HEK293 (cell line): ENCODE data around the gene SEM1.

Source experiments
- CTCF ChIA-PET: fragments of 350-600 bp; formaldehyde crosslinking; extraction: SDS; loops from one replicate; lab custom pipeline; 2021; ENCODE audit warnings: antibody characterized with exemption; lab: Yijun Ruan, JAX
- POLR2A ChIA-PET: fragments of 300-600 bp; formaldehyde crosslinking; extraction: SDS; loops from one replicate; lab custom pipeline; 2020; ENCODE audit warnings: antibody characterized with exemption, inconsistent platforms; lab: Yijun Ruan, JAX
- H3K27ac ChIP-seq: fragments of 200-500 bp; sonication (Bioruptor generic); 2 replicates; pipeline ENCODE4 v1.5.1; 2014; ENCODE audit warnings: low read depth, low read length, control low read depth, inconsistent platforms; ENCODE audit errors: extremely low read depth
- H3K36me3 ChIP-seq, 2 experiments: fragments of 200-500 bp in 1 of 2; sonication (Bioruptor generic) in 1 of 2; 1 replicate in 1 of 2; 2 replicates in 1 of 2; pipeline ENCODE4 v1.5.1; 2014 to 2017; ENCODE audit warnings: inconsistent platforms in 2 of 2, low read length in 2 of 2; ENCODE audit not compliant: control insufficient read depth in 2 of 2, insufficient read depth in 1 of 2
- H3K4me1 ChIP-seq: fragments of 200-500 bp; sonication (Bioruptor generic); 2 replicates; pipeline ENCODE4 v1.5.1; 2014; ENCODE audit warnings: mild to moderate bottlenecking, low read length, inconsistent platforms; ENCODE audit not compliant: control insufficient read depth, insufficient read depth
- H3K4me3 ChIP-seq: 2 replicates; pipeline ENCODE4 v1.5.1; 2011; ENCODE audit warnings: low read depth, mild to moderate bottlenecking, control low read depth, low read length, moderate library complexity
- H3K9me3 ChIP-seq: fragments of 200-500 bp; sonication (Bioruptor generic); 2 replicates; pipeline ENCODE4 v1.5.1; 2014; ENCODE audit warnings: low read depth, low read length, inconsistent platforms; ENCODE audit not compliant: control insufficient read depth, insufficient read depth
- ATF2 ChIP-seq: fragments of 450-650 bp; formaldehyde crosslinking; IDR thresholded peaks from 2 replicates; pipeline ENCODE4 v1.5.1; 2016; ENCODE audit warnings: missing biosample characterization, missing genetic modification characterization, low read depth
- EGR2 ChIP-seq: fragments of 450-650 bp; formaldehyde crosslinking; IDR thresholded peaks from 2 replicates; pipeline ENCODE4 v1.5.1; 2016; ENCODE audit warnings: low read depth, missing biosample characterization, missing genetic modification characterization
- KLF9 ChIP-seq: fragments of 450-650 bp; formaldehyde crosslinking; IDR thresholded peaks from 2 replicates; pipeline ENCODE4 v1.5.1; 2016; ENCODE audit warnings: missing biosample characterization, missing genetic modification characterization, low read depth
- OSR2 ChIP-seq: fragments of 450-650 bp; formaldehyde crosslinking; IDR thresholded peaks from 2 replicates; pipeline ENCODE4 v1.5.1; 2016; ENCODE audit warnings: missing biosample characterization, missing genetic modification characterization
- PRDM4 ChIP-seq: fragments of 450-650 bp; formaldehyde crosslinking; IDR thresholded peaks from 2 replicates; pipeline ENCODE4 v1.5.1; 2017; ENCODE audit warnings: missing biosample characterization, missing genetic modification characterization
- SALL2 ChIP-seq: fragments of 450-650 bp; formaldehyde crosslinking; IDR thresholded peaks from 2 replicates; pipeline ENCODE4 v1.5.0; 2017; ENCODE audit warnings: missing biosample characterization, mild to moderate bottlenecking, missing genetic modification characterization, borderline replicate concordance
- TCF7L2 ChIP-seq: IDR thresholded peaks from 2 replicates; pipeline ENCODE4 v1.6.1; 2011; ENCODE audit warnings: low read depth, mild to moderate bottlenecking, inconsistent platforms, low read length, moderate library complexity, borderline replicate concordance
- ZBTB6 ChIP-seq: fragments of 450-650 bp; formaldehyde crosslinking; IDR thresholded peaks from 2 replicates; pipeline ENCODE4 v1.5.1; 2017; ENCODE audit warnings: missing biosample characterization, missing genetic modification characterization
- ZFP3 ChIP-seq: fragments of 450-650 bp; formaldehyde crosslinking; IDR thresholded peaks from 2 replicates; pipeline ENCODE4 v1.5.1; 2016; ENCODE audit warnings: low read depth, missing biosample characterization, missing genetic modification characterization
- ZNF114 ChIP-seq: fragments of 450-650 bp; formaldehyde crosslinking; IDR thresholded peaks from 2 replicates; pipeline ENCODE4 v1.5.0; 2017; ENCODE audit warnings: missing biosample characterization, missing genetic modification characterization
- ZNF155 ChIP-seq: fragments of 450-650 bp; formaldehyde crosslinking; IDR thresholded peaks from 2 replicates; pipeline ENCODE4 v1.5.1; 2016; ENCODE audit warnings: missing biosample characterization, missing genetic modification characterization
- ZNF16 ChIP-seq: fragments of 450-650 bp; formaldehyde crosslinking; IDR thresholded peaks from 2 replicates; pipeline ENCODE4 v1.5.1; 2016; ENCODE audit warnings: low read depth, missing biosample characterization, missing genetic modification characterization
- ZNF221 ChIP-seq: fragments of 450-650 bp; formaldehyde crosslinking; IDR thresholded peaks from 2 replicates; pipeline ENCODE4 v1.5.1; 2017; ENCODE audit warnings: missing biosample characterization, missing genetic modification characterization, borderline replicate concordance
- ZNF335 ChIP-seq: fragments of 450-650 bp; formaldehyde crosslinking; conservative IDR thresholded peaks from 2 replicates; pipeline ENCODE4 v1.5.1; 2016; ENCODE audit warnings: missing biosample characterization, missing genetic modification characterization
- ZNF350 ChIP-seq: fragments of 450-650 bp; formaldehyde crosslinking; IDR thresholded peaks from 2 replicates; pipeline ENCODE4 v1.5.0; 2017; ENCODE audit warnings: missing biosample characterization, mild to moderate bottlenecking, missing genetic modification characterization
- ZNF354C ChIP-seq: fragments of 450-650 bp; formaldehyde crosslinking; IDR thresholded peaks from 2 replicates; pipeline ENCODE4 v1.5.1; 2016; ENCODE audit warnings: missing biosample characterization, missing genetic modification characterization, low read depth, borderline replicate concordance
- ZNF433 ChIP-seq: fragments of 450-650 bp; formaldehyde crosslinking; IDR thresholded peaks from 2 replicates; pipeline ENCODE4 v1.5.1; 2016; ENCODE audit warnings: missing biosample characterization, missing genetic modification characterization, low read depth
- ZNF561 ChIP-seq: fragments of 450-650 bp; IDR thresholded peaks from 2 replicates; pipeline ENCODE4 v1.5.1; 2018; ENCODE audit warnings: missing biosample characterization, missing genetic modification characterization, borderline replicate concordance
- ZNF701 ChIP-seq: fragments of 450-650 bp; formaldehyde crosslinking; IDR thresholded peaks from 2 replicates; pipeline ENCODE4 v1.5.1; 2016; ENCODE audit warnings: missing biosample characterization, missing genetic modification characterization
- ZNF777 ChIP-seq: fragments of 450-650 bp; formaldehyde crosslinking; IDR thresholded peaks from 2 replicates; pipeline ENCODE4 v1.5.1; 2017; ENCODE audit warnings: missing biosample characterization, missing genetic modification characterization, borderline replicate concordance
- TF ChIP-seq, protein P1 (sequence below): fragments of 450-650 bp; formaldehyde crosslinking; conservative IDR thresholded peaks from 2 replicates; pipeline ENCODE4 v1.5.1; 2016; ENCODE audit warnings: low read depth, missing biosample characterization, missing genetic modification characterization
- TF ChIP-seq, protein P2 (sequence below): fragments of 450-650 bp; formaldehyde crosslinking; IDR thresholded peaks from 2 replicates; pipeline ENCODE4 v1.5.1; 2016; ENCODE audit warnings: missing biosample characterization, missing genetic modification characterization

Gene SEM1

DNA sequence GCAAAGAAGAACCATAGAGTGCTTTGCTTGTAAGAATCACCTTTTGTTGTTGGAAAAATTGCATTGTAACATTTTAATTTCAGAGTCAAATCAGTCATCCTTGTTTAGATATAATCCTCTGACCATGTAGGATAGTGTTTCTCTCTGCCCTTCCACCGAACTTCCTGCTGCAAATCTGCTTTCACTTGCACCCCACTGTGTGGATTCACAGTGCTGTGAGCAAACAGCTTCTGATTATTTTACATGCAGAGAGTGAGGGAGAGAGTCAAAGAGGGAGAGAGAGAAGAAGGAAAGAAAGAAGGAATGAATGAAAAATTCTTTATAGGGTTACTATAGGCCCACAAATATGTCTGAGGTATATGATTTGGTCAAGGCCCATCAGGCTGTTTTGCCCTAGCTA is 30.0 kb upstream of the SEM1 start (continued):
- TF ChIP-seq, protein P1, sequence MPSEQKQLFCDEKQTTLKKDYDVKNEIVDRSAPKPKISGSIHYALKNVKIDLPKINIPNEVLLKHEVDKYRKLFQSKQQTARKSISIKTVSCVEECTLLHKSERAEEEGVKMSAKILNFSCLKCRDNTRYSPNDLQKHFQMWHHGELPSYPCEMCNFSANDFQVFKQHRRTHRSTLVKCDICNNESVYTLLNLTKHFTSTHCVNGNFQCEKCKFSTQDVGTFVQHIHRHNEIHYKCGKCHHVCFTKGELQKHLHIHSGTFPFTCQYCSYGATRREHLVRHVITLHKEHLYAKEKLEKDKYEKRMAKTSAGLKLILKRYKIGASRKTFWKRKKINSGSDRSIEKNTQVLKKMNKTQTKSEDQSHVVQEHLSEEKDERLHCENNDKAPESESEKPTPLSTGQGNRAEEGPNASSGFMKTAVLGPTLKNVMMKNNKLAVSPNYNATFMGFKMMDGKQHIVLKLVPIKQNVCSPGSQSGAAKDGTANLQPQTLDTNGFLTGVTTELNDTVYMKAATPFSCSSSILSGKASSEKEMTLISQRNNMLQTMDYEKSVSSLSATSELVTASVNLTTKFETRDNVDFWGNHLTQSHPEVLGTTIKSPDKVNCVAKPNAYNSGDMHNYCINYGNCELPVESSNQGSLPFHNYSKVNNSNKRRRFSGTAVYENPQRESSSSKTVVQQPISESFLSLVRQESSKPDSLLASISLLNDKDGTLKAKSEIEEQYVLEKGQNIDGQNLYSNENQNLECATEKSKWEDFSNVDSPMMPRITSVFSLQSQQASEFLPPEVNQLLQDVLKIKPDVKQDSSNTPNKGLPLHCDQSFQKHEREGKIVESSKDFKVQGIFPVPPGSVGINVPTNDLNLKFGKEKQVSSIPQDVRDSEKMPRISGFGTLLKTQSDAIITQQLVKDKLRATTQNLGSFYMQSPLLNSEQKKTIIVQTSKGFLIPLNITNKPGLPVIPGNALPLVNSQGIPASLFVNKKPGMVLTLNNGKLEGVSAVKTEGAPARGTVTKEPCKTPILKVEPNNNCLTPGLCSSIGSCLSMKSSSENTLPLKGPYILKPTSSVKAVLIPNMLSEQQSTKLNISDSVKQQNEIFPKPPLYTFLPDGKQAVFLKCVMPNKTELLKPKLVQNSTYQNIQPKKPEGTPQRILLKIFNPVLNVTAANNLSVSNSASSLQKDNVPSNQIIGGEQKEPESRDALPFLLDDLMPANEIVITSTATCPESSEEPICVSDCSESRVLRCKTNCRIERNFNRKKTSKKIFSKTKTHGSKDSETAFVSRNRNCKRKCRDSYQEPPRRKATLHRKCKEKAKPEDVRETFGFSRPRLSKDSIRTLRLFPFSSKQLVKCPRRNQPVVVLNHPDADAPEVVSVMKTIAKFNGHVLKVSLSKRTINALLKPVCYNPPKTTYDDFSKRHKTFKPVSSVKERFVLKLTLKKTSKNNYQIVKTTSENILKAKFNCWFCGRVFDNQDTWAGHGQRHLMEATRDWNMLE: no peak
- TF ChIP-seq KLF9 (tag by site-specific recombination): no peak
- TF ChIP-seq ZNF114: no peak
- no peak for TF ChIP-seq ZNF561
- TF ChIP-seq ZNF335: no peak
- TF ChIP-seq ZFP3 (tag by site-specific recombination): no peak
- TF ChIP-seq, protein P2, sequence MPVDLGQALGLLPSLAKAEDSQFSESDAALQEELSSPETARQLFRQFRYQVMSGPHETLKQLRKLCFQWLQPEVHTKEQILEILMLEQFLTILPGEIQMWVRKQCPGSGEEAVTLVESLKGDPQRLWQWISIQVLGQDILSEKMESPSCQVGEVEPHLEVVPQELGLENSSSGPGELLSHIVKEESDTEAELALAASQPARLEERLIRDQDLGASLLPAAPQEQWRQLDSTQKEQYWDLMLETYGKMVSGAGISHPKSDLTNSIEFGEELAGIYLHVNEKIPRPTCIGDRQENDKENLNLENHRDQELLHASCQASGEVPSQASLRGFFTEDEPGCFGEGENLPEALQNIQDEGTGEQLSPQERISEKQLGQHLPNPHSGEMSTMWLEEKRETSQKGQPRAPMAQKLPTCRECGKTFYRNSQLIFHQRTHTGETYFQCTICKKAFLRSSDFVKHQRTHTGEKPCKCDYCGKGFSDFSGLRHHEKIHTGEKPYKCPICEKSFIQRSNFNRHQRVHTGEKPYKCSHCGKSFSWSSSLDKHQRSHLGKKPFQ (tag by site-specific recombination): no peak
- no peak for TF ChIP-seq ZNF354C (tag by site-specific recombination)
- no peak for TF ChIP-seq ZBTB6 (tag by site-specific recombination)
- no peak for TF ChIP-seq OSR2 (tag by site-specific recombination)
- no peak for TF ChIP-seq TCF7L2
- TF ChIP-seq, all 188 proteins: peak for 0

- ChIA-PET POLR2A (no interaction called here), CTCF (interaction anchor here (0.6 kb wide), 1 partner anchor 608 kb away, joined by 3 read pairs; no protein-coding TSS in a partner anchor)
- H3K27ac ChIP-seq: no peak overlapping the region
- peaks cover 4% of the 10 kb centered on the region; the same call in 1 of the 2 replicates for H3K4me1 ChIP-seq
- no peak overlapping the region for H3K4me3 ChIP-seq
- H3K36me3 ChIP-seq: no peaks in the 10 kb centered on the region
- H3K9me3 ChIP-seq: no peaks in the 10 kb centered on the region
- TF ChIP-seq ATF2 (tag by site-specific recombination) (peak; percentile 69), ZNF16 (tag by site-specific recombination) (no peak)
Observed at GRCh38 chr7:96739167-96739566, 29.5 kb upstream of the SEM1 start.

DNA sequence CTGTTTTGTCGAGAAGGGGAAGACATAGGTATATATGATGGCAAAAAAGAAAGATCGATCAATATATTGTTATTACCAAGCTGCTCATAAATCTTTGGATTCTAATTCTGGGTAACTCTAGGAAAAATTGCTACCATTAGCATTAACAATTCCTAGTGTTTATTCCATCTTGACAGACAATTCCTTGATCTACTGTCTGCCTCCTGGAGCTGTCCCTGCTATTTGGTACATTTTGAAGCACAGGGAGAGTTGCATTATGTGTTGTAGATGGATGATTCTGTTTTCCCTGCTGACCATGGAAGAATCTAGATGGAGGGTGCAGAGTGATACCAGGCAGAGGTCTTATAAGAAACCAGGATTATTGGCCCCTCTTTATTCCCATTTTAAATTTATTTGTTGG is 29.1 kb upstream of the SEM1 start:
- Histone ChIP-seq H3K4me1 (peaks cover 4% of the 10 kb centered on the region; the same call in 1 of the 2 replicates), H3K4me3 (no peak overlapping the region), H3K9me3 (no peaks in the 10 kb centered on the region), H3K36me3 (no peaks in the 10 kb centered on the region), H3K27ac (no peak overlapping the region)
- TF ChIP-seq ZNF777 (tag by site-specific recombination) (no peak), SALL2 (no peak), ZNF701 (tag by site-specific recombination) (no peak), ZNF155 (tag by site-specific recombination) (no peak), ZNF221 (tag by site-specific recombination) (no peak), ZNF335 (no peak), ZNF350 (no peak), ZNF433 (tag by site-specific recombination) (no peak), EGR2 (tag by site-specific recombination) (no peak), PRDM4 (tag by site-specific recombination) (no peak)
- ChIA-PET POLR2A (no interaction called here), CTCF (interaction anchor here (0.6 kb wide), 1 partner anchor 608 kb away, joined by 3 read pairs; no protein-coding TSS in a partner anchor)
